GM21786 (cell line): ENCODE data around the gene TMEM175.

ENCODE experiments used
- ATAC-seq: cut with Tn5 transposase; IDR thresholded peaks from one replicate; pipeline ENCODE4 v1.9.1; 2021; ENCODE audit not compliant: unreplicated experiment

Gene TMEM175

GRCh38 chr4:958314-958665 is 26.0 kb downstream of the TMEM175 start:
- no peak for ATAC-seq

- no peak for ATAC-seq
Observed at GRCh38 chr4:958696-959337, 26.6 kb downstream of the TMEM175 start.

- no peak for ATAC-seq
Observed at GRCh38 chr4:959338-960139, 27.3 kb downstream of the TMEM175 start.

- no peak for ATAC-seq
Observed at GRCh38 chr4:960140-960635, 27.9 kb downstream of the TMEM175 start.

DNA sequence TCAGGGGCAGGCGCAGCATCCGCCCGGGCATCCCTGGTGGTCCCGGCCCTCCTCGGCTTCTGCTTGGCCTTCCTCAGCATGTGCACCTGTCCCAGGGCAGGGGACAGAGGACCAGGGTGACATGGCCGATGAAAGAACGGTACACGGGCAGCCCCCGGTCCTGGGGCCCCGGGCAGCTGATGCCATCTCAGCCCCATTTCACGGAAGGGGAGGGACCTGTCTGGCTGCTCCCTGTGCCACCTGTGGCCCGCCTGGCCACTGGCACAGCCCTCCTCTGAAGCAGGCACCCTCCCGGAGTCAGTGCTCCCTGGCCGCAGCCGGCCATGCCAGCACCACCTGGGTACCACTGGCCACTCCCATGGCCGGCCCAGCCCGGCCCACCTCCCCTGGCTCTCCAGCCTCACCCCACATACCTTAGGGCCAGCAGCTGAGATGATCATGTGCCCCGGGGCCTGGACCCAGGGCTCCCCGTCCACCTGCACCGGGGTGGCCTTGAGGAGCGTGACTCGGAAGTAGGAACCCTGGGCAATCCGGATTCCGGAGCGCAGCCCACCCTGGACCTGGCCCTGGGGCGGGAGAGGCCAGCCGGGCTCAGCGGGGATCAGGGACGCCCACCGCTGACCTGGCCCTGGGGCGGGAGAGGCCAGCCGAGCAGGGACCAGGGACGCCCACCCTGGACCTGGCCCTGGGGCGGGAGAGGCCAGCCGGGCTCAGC is 28.5 kb downstream of the TMEM175 start:
- ATAC-seq: no peak

DNA sequence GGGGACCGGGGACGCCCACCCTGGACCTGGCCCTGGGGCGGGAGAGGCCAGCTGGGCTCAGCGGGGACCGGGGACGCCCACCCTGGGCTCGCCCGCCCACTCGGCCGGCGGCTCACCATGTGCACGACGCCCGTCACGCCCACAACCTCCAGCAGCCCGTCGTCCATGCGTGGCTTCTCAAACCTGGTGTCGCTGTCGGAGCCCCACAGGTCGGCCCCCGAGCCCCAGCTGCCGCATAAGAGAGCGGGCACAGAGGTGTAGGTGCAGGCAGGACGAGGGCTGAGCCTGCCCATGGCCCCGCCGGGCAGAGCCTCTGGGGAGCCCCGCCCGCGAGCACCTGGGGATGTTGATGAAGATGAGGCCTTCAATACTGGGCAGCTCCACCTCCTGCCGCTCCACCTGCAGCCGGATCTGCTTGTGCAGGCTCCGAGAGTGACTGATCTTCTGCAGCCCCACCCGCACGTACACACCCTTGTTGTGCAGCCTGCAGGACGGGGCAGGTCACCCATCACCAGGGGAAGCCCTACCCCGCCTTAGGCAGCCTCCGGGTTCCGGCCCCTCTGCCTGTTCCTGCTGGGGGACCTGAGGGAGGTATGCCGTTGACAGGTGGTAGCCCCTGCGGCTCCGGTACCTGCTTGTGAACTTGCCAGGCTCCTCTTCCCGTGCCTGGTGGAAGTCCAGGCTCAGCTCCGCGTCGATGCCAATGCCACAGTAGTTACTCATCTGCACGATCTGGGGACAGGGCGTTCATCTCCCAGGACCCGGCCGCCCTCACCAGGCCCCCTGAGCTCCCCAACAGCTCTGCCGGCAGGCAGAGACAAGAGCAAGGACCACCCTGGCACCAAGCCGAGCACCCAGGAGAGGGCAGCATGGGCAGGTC is 29.3 kb downstream of the TMEM175 start:
- no peak for ATAC-seq

GRCh38 chr4:962231-963208 is 30.3 kb downstream of the TMEM175 start:
- no peak for ATAC-seq

- no peak for ATAC-seq
Observed at GRCh38 chr4:963276-964225, 31.3 kb downstream of the TMEM175 start.

- no peak for ATAC-seq
Observed at GRCh38 chr4:964346-965025, 32.2 kb downstream of the TMEM175 start.

- no peak for ATAC-seq
Observed at GRCh38 chr4:965048-965765, 32.9 kb downstream of the TMEM175 start.

DNA sequence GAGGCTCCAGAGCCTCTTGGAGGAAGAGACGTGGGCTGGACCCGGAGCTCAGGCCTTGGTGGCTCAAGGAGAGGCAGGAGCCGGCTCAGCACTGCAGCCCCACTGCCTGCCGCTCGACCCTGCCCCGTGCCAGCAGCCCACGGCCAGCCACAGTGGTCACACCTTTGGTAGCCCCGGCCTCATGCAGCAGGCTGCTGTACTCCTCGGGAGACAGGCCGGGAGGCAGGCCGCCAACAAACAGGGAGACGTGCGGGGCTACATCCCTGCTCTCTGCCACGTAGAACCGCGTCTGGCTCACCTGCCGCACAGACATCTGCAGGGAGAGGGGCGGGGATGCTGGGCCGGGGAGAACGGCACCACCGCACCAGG is 33.5 kb downstream of the TMEM175 start:
- no peak for ATAC-seq

DNA sequence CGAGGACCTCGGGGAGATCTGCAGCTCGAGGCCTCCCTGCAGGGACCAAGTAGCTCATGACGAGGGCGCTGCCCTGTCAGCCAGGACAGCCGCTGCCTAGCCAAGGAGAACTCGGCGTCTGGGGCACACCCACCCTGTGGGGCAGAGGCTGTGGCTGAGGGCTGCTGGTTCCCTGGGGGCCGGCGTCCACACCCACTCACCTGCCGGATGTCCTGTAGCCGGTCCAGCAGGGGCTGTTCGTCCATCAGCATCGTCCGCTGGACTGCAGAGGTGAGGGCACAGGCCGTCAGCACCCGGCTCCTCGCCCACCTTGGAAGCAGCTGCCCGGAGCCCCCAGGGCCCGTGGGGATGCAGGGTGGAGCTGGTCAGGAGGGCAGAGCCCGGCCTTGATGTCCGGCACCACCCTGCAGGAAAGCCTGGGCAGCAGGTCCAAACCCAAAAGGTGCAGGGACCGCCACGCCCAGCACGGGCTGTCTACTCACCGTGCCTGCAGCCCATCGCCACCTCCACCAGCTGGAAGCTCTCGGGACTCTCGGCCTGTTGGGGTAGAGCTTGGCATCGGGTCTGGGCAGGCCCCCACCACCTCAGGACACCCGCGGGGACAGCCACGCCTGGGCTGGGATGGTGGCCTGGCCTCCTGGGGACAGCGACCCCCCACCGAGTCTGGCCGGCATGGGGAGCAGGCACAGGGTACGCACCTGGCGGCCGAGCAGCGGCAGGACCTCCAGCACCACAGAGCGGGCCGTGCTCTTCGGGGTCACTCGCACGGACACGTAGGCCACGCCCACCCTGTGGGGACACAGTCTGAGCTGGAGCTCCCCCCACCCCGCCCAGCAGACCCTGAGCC is 34.2 kb downstream of the TMEM175 start:
- no peak for ATAC-seq

GRCh38 chr4:967113-968104 is 35.1 kb downstream of the TMEM175 start:
- ATAC-seq: no peak

DNA sequence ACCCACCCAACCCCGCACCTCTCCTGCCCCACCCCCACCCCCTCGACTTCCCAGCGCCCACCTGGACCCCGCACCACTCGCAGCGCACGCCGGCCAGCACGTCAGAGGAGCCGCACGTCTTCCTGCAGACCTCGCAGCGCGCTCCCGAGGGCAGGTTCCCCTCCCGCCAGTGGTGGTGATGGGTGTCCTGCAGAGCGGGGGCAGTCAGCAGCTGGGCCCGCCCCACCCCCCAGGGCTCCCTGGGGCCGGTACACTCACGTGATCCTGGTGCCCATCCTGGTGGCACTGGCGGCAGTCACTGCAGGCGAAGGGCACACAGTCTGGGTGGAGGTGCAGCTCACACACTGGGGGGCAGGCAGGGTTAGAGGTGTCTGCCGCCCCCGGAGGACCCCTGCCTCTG is 36.0 kb downstream of the TMEM175 start:
- ATAC-seq: no peak

DNA sequence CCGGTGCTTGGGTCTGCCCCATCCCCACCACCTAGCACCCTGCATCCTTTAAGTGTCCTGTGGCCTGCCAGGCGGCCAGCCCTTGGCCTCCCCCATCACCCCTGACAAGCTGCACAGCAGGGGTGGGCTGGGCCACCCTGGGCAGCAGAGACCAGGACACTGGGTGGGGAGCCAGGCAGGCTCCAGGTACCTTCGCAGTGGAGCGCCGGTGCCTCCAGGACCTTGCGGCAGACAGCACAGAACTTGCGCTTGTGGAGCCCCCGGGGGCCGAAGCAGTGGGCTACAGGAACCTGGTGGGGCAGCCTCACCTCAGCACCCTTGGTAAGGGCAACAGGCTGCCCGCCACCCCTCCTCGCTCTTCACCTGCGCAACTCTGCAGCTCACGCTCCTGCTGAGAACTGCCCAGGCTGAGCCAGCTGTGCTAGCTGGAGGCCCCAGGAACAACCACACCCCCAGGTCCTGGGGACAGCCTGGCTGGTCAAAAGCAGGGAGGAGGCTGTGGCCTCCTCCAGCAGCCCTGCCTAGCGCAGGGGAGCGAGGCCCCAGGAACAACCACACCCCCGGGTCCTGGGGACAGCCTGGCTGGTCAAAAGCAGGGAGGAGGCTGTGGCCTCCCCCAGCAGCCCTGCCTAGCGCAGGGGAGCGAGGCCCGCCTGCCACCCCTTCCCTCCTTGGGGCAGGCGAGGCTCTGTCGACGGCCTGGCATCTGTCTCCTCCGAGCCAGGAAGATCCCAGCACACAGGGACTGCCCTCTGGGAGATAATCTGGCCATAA is 36.5 kb downstream of the TMEM175 start:
- ATAC-seq: no peak
